HL-60/S4 treated with retinoic acid at 250 ng/mL for 4 days and 3 days (cell line): ENCODE results near the gene SYMPK.

Source experiments
- in situ Hi-C: fragments of 300-500 bp; cut with MboI; formaldehyde crosslinking; loops from 2 replicates; pipeline ENCODE4 v1.7.0; 2022; ENCODE audit warnings: low sequenced_read_pairs

Gene SYMPK

DNA sequence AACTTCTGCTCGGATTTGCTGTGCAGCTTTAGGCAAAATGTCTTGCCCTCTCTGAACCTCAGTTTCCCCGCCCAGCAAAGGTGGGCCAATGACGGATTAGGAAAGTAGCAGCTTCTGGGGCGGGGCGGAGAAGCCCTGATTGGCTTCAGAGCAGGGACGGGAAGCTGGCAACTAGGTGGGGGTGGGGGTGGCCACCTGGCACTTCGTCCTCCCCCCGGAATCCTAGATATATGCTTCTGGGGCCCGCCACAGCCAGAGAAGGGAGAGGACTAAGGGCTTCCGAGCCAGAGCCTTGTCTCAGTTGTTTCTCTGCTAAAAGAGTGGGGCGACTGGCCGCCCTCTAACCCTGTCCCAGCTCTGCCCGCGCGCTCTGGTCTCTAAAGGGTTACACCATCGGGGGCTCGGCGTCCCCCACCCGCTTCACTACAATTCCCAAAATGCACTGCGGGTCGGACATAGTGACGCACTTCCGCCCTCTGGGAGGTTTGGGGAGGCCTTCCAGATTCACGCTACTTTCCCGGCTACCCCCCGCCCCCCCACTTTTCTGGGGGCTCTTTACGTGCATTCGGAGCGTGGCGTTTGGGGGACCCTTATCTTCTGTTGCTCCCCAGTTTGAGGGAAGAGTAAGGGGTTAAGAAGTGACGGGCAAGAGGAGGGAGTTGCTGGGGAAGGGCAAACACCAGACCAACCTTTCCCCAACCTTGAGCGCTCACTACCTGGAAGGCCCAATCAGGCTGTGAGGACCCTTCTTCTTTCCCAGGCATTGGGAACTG lies 23.7 kb upstream of the SYMPK start:
- in situ Hi-C loops = no loop called here

DNA sequence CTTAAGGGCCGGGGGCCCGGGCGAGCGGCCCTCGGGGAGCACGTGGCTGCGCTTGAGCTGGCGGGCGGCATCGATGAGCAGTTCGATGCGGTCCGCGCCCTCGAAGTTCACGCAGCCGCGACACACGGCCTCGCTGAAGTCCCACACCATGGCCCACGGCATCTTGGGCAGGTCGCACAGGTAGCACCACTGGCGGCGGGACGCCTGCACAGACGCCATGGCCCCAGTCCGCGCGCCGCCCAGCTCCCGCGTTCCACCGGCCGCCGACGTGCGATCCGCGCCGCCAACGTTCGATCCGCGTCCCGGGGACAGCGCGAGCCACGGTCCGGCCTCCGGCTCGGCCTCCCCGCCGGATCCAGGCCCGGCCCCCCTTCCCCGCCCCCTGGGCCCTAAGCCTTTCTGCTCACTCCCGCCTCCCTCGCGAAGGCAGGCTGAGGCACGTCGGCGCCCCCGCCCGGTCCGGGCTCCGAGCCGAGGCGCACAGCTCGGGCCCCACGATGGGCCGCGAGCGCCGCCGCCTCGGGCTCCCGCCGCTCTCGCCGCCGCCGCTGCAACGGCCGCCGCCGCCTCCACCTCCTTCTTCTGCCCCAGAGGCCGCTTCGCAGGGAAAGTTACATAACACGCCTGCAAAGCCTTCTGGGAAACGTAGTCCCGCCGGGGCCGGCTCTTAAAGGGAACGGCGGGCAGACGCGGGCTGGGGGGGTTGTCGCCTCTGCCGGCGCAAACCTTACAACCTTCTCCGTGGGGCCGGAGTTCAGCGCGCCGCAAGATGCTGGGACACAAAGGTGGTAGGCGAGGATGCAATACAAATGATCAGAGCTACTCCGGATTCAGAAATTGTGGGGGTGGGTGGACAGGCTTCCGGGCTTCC lies 22.8 kb upstream of the SYMPK start, which contains the start of gene IRF2BP1:
Gene IRF2BP1, minus strand, starts transcription at position 586 of the 871 bp plus-strand sequence. Its CDS starts 367 bp downstream, at position 219.
- in situ Hi-C loops = no loop called here

DNA sequence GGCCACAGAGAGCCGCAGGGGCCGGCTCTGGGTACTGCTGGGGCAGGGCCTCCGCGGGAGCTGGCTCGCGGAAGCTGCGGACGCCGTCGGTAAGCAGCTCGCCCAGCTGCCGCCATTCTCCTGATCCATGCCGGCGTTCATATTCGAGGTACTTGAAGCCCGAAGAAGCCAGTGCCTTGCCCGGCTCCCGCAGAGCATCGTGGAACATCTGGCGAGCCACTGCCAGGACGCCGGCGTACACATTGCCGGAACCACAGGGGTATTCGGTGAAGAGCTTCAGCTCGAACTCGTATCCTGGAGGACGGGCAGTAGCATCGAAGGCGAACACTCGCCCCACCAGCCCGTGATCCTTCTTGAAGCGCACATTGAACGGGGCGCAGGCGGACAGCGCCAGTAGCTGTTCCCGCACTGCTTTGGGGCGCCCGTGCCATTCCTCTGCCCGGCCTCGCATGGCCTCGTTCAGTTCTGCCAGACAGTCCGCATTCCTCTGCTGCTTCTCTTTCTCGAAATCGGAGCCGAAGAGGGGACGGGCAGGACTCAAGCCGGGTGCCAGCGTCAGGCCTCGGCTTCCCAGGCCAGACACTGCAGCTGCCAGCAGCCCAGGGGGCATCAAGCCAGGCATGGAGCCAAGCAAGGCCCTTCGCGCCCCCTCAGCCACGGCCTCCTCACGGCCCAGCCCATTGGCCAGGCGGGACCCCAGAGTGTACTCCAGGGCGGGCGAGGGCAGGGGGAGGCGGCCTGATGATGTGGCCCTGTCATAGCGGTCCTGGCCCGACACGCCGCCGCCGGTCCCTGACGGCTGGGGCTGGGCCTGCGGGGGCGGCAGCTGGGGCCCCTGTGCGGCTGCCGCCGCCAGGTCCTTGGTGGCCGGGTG lies 22.0 kb upstream of the SYMPK start:
- in situ Hi-C loops = no loop called here

DNA sequence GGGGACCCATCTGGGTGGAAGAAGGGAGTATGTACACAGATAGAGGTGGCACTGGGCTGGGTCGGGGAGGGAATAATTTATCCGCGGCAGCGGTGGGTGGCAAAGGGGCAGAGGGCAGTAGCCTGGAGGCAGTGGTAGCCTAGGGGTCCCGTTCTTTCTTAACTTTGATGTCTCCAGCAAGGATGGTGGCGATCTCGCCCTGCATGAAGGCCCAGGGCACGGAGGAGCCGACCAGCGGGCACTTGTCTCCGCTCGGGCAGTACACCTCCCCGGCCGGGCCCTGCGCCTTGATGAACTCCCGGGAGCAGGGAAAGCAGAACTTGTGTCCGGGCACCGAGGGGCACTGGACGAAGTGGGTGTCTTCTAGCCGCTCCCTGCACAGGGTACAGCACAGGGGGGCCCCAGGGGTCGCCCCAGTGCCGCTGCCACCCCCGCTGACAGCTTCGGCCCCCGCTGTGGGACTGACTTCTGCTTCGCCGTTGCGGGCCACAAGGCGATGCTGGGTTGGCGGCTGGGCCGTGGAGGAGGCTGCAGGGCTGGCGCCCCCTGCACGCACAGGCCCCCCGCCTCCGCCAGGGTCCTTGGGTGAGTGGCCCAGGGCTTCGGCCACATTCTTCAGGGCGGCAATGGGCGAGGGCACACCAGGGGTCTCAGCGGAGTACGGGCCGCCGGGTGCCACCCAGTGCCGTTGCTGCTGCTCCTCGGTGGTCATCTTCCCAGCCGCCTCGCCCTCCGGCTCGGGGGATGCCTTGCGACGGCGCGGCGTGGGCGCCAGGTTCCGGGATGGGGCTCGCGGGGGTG lies 21.1 kb upstream of the SYMPK start:
- in situ Hi-C loops = no loop called here

DNA sequence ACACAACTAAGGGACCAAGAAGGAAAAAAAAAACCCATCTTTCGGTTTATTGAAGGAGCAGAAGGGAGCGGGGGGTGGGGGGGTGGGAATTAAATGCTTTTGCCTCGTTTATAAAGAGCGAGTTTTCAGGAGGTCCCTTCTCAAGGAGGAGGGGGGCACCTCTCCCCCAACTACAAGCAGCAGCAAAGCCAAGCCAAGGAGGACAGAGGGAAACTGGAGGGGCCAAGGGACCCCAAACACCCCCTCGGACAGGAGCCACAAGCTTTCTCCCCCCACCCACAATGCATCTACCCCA lies 20.6 kb upstream of the SYMPK start:
- in situ Hi-C loops = no loop called here

DNA sequence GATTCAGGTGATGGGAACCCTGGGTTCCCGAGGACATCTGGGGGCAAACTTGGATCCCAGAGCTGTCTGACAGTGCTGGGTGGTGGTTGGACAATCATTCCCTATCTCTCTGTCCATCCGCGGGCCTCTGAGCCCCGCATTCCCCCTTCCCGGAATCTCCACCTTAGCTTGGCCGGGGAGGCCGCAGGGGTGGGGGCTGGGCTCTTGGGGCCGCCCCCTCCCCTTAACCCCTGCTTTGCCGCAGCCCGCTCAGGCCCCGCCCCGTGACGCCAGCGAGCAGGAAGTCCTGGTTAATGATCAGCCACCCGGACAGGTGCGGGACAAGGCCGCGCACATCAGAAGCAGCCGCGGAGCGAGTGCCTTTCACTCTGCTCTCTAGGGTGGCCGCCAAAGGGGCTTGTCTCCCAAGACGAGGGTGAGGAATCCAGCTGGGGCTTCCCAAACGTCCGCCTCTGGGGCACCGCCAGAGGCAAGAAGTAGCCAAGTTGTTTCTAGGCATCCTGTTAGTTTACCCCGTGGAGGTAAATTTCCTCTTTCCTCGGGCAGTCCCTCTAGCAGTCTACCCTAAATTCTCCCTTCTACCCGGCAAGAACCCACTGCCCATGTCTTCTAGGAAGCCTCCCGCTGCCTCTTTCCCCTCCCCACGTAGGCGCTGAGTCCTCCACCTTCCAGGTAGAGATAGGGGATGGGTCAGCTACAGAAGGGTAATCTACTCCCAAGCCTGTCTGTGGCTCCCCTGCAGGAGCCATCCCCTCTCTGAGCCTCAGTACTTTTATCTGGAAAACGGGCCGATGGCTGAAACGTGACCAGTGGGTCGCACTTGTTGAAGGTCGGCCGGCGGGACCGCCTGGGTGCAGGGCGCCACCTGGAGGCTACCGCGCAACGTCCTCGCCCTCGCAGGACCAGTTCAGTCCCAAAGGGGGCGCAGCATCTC lies 20.0 kb upstream of the SYMPK start:
- in situ Hi-C loops = no loop called here

DNA sequence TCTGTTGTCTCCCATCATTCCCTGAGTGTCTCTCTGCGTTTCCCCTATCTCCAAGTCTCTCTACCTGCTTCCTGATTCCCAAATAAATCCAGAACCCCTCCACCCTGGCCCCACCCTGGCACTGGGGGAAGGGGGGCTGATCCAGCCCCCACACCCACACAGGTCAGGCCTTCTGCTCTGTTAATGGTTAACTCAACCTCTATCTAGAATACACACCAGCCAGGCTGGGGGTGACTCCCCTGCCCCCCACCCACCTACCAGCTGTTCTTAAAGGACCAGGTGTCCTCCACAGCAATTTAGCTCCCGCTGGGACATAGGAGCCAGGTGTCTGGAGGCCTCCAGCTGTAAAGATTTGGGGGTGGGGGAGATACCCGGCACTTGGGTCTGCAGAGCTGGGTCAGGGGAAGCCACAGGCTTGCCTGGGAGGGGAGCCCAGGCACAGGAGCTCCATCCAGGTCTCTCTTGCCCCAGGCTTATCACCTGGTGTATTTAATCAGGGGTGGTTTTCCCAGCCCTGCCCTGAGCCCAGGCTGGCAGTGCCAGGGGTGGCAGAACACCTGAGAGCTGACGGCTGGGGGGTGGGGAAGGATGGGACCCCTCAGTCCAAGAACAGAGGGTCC lies 19.1 kb upstream of the SYMPK start:
- in situ Hi-C loops = no loop called here

DNA sequence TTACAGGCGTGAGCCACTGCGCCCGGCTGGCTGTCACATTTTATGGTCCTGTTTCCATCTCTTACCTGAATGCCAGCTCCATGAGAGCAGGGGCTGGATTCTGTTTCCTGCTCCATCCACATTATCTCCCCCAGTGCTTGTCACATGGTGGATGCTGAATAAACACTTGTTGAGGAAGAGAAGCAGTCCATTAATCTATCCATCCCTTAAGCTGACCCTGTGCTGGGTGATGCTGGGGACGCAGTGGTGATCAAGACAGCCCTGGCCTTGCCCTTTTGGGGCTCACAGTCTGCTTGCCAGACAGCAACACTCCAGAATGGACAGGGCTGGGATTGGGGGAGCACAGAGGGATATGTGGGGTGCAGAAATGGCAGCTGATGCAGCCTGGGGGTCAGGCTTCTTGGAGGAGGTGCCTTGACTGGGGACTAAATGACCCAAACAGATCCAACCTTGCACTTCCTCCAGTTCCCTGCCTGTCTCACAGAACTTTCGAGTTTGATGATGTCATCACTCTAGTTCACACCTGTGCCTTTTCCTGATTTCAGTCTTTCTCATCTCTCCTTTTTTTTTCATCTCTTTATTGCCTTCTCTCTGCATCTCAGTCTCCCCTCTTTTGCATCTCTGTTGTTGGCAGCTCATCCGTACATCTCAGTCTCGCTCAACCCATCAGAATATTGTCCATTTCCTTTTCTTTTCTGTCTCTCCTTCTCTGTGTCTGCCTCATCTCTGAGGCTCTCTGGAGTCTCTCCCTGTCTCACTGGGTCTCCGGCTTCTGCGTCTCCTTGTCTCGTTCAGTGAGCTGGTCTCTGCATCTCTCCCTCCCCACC lies 18.3 kb upstream of the SYMPK start:
- in situ Hi-C loops = no loop called here

DNA sequence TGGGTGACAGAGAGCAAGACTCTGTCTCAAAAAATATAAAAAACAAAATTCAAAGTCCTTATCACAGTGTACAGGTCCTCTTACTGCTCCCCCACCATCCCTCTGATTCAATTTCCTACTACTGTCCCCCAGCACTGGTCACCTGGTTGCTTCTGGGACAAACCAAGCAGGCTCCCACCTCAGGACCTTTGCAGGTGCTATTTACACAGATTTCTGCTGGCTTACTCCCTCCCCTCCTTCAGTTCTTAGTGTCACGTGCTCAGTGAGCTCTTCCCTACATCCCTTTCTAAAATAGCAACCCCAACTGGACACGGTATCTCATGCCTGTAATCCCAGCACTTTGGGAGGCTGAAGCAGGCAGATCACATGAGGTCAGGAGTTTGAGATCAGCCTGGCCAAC lies 17.0 kb upstream of the SYMPK start:
- in situ Hi-C loops = no loop called here

DNA sequence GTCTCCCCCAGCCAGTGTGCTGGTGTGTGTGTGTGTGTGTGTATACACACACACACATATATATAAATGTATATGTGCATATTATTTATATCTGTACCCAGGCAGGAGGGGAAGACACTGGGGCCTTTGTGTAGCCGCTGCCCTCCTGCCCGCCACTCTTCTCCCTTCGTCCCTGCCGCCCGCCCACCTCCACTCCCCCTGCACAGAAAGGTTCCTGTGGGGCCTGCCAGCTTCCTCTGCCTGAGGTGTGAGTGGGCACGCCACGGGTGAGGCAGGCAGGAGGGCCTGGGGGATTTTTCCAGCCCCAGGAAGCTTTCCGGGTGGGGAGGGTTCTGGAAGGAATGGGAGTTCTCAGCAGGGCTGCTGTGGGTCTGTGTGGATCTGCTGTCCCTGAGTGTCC lies 16.1 kb upstream of the SYMPK start:
- in situ Hi-C loops = no loop called here

DNA sequence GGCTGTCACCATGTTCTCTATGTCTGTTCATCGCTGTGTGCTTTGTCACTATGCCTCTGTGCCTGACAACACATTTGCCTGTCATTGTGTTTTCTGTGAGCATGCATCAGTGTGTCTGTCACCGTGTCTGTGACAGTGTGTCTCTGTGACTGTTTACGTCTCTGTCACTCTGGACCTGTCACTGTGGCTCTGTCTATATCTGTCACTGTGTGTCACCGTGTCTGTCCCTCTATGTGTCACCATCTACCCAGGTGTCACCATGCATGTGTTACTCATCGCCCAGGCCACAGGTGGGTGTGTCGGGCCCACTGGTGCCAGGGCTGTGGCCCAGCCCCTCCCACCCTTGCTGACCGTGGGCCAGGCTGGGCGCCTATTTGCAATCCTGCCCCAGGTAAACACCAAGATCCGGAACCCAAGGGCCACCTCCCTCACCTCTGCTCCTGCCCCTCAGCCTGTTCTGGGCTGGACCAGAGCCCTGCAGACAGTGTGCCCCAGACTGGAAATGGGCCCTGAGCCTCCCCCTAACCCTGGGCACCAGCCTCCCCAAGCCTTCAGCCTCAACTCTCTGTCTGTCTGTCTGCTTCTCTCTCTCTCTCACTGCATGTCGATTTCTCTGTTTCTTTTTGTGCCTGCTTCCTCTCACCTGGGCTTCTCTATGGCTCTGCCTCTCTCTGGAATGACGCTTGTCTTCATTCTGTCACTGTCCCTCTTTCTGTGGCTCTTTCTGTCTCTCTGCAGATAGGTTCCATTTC lies 15.3 kb upstream of the SYMPK start:
- in situ Hi-C loops = no loop called here

DNA sequence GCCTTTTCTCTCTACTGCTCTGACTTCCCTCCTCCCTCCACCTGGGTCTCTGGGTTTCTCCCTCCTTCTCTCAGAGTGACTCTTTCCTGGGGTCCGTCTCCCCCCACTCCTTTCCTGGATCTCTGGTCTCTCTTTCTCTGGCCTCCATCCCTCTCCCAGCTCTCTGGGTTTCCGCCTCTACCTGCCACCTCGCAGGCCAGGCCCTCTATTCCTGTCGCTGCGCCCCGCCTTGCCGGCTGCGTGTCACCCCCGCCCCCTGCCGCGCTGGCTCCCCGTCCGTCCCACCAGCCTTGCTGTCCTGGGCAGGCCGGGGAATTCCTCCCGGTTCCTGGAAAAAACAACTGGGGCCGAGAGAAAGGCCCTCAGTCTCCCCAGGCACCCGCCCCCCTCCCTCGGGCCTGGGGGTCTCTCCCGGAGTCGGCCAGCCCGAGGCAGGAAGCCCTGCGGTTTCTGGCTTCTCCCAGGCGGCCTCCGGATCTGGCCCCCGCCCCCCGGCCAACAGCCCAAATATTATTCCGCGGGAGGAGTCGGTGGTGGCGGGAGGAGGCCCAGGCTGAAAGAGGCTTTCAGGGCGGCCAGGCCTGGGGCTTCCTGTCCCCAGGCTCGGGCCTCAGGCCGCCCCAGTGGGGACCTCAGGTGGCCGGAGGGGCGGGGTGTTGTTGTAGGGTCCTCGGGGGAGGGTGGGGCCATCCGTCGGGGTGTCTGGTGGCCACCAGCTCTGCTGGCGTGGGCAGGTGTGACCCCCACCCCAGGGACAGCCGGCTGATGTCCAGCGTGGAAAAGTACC lies 13.7 kb upstream of the SYMPK start:
- in situ Hi-C loops = no loop called here

DNA sequence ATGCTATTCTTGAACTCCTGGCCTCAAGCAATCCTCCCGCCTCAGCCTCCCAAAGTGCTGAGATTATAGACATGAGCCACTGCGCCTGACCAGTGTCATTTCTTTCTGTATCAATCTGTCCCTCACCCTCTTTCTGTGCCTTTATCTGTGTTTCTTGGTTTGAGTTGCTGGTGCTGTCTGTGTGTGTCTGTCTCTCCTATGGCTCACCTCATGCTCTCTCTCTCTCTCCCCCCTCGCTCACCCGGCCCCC lies 13.1 kb upstream of the SYMPK start:
- in situ Hi-C loops = no loop called here

DNA sequence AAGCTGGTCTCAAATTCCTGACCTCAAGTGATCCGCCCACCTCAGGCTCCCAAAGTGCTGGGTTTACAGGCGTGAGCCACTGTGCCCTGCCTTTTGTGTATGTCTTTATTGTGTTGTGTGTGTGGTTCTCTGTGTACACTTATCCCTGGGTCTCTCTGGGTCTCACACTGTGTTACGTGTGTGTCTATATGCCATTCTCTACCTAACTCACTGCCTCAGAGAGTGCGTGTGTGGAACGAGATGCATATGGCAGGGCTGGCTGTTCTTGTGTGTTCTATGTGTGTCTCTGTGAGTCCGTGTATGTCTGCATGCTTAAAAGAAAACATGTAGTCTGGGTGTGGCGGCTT lies 11.6 kb upstream of the SYMPK start:
- in situ Hi-C loops = no loop called here

DNA sequence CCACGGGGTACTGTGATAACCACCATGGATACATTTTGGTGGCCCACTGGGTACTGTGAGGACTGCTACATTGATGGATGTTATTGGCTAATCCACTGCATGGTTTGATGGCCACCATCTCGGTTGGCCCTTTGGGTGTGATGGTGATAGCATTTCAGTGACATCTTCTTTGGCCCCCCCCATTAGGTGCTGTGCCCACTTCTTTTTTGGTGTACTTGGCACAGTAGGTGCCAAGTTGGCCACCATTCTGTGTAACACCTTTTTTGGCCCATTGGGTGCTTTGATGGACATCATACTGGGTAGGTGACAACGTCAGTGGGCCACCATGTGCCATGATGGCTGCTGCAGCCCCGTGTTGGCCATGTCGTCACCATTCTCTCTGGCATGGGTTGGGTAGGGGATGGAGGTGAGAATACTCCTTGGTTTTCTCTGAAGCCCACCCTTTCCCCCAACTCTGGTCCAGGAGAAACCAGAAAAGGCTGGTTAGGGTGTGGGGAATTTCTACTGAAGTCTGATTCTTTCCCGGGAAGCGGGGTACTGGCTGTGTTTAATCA lies 10.3 kb upstream of the SYMPK start:
- in situ Hi-C loops = no loop called here

DNA sequence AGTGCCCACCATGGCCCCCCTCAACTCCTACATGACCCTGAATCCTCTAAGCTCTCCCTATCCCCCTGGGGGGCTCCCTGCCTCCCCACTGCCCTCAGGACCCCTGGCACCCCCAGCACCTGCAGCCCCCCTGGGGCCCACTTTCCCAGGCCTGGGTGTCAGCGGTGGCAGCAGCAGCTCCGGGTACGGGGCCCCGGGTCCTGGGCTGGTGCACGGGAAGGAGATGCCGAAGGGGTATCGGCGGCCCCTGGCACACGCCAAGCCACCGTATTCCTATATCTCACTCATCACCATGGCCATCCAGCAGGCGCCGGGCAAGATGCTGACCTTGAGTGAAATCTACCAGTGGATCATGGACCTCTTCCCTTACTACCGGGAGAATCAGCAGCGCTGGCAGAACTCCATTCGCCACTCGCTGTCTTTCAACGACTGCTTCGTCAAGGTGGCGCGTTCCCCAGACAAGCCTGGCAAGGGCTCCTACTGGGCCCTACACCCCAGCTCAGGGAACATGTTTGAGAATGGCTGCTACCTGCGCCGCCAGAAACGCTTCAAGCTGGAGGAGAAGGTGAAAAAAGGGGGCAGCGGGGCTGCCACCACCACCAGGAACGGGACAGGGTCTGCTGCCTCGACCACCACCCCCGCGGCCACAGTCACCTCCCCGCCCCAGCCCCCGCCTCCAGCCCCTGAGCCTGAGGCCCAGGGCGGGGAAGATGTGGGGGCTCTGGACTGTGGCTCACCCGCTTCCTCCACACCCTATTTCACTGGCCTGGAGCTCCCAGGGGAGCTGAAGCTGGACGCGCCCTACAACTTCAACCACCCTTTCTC lies 9.4 kb upstream of the SYMPK start:
- in situ Hi-C loops = no loop called here
